HL-60 (cell line): ENCODE results near the gene ADGRD2.

ENCODE experiments used
- CTCF ChIP-seq: IDR thresholded peaks from one replicate; pipeline ENCODE4 v1.5.1; 2011; ENCODE audit warnings: low read length, control low read depth, inconsistent platforms; ENCODE audit not compliant: insufficient read depth
- GABPA ChIP-seq: IDR thresholded peaks from 2 replicates; pipeline ENCODE4 v1.6.1; 2012; ENCODE audit warnings: low read depth
- POLR2AphosphoS5 ChIP-seq: IDR thresholded peaks from 2 replicates; pipeline ENCODE4 v1.6.1; 2012; ENCODE audit warnings: low read depth
- REST ChIP-seq: IDR thresholded peaks from 2 replicates; pipeline ENCODE4 v1.6.1; 2012; ENCODE audit warnings: low read depth; ENCODE audit not compliant: insufficient replicate concordance
- SPI1 ChIP-seq: IDR thresholded peaks from 2 replicates; pipeline ENCODE4 v1.6.1; 2012; ENCODE audit warnings: low read depth, mild to moderate bottlenecking, borderline replicate concordance

DNA sequence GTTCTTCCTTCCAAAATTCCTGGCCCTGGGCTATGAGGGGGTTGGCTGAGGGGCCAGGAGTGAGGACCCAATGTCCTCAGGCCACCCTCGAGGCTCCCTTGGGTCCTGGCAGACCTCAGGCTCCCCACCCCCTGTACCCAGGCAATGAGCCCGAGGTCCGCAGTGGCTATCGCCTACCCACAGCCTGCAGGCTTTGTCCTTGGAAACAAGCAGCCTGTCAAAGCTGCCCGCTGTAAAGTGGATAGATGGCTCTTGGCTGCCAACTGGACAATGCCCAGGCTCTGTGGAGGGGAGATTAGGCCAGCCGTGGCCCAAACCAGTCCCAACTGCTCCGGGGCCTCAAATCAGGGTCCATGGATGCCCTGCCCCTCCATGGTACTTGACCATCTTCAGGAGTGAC is 2.2 kb upstream of the ADGRD2 start:
- no peak for TF ChIP-seq POLR2AphosphoS5
- TF ChIP-seq CTCF = no peak
- no peak for TF ChIP-seq REST
- TF ChIP-seq GABPA = no peak
- no peak for TF ChIP-seq SPI1
